HG03045 (cell line): ENCODE results near the gene ZBTB4.
A peak's percentile ranks its signal among the peaks of the same experiment; 100 is the strongest.
"Not testable (repeated sequence)": the region's sequence is repeated elsewhere in the genome, so short reads cannot be mapped to it uniquely, and the experiment has no call there.

Experiments
- ATAC-seq: cut with Tn5 transposase; IDR thresholded peaks from one replicate; pipeline ENCODE4 v1.9.1; 2021; ENCODE audit warnings: mild to moderate bottlenecking, moderate library complexity; ENCODE audit not compliant: unreplicated experiment

The ZBTB4 gene

GRCh38 chr17:7496470-7497183 lies 17.2 kb upstream of the ZBTB4 start:
- ATAC-seq = no peak

GRCh38 chr17:7495906-7496434 lies 16.5 kb upstream of the ZBTB4 start:
- no peak for ATAC-seq

GRCh38 chr17:7493941-7494340 lies 14.5 kb upstream of the ZBTB4 start:
- no peak for ATAC-seq

GRCh38 chr17:7491583-7491982 lies 12.2 kb upstream of the ZBTB4 start:
- ATAC-seq = no peak

GRCh38 chr17:7490144-7490543 lies 10.7 kb upstream of the ZBTB4 start:
- no peak for ATAC-seq

- ATAC-seq = no peak
Measured at GRCh38 chr17:7486181-7486580, 6.8 kb upstream of the ZBTB4 start.

- no peak for ATAC-seq
Measured at GRCh38 chr17:7484919-7485377, 5.5 kb upstream of the ZBTB4 start.

- peak; percentile 57 for ATAC-seq
Measured at GRCh38 chr17:7484067-7484918, 4.9 kb upstream of the ZBTB4 start, which contains the start of gene POLR2A. POLR2A (plus strand) TSS chr17:7484366.

- ATAC-seq = peak; percentile 34
Measured at GRCh38 chr17:7483255-7484066, 4.0 kb upstream of the ZBTB4 start.

- not testable (repeated sequence) for ATAC-seq
Measured at GRCh38 chr17:7482742-7483088, 3.3 kb upstream of the ZBTB4 start.

GRCh38 chr17:7481842-7482741 lies 2.7 kb upstream of the ZBTB4 start:
- ATAC-seq = not testable (repeated sequence)

- not testable (repeated sequence) for ATAC-seq
Measured at GRCh38 chr17:7481275-7481674, 1.8 kb upstream of the ZBTB4 start, which contains the start of gene SLC35G6. SLC35G6 (plus strand) TSS chr17:7481446; CDS start chr17:7481517, 71 bp downstream.

- ATAC-seq = no peak
Measured at GRCh38 chr17:7480089-7480384, 606 bp upstream of the ZBTB4 start.

- ATAC-seq = no peak
Measured at GRCh38 chr17:7478276-7479212, 887 bp downstream of the ZBTB4 start.

GRCh38 chr17:7477392-7478275 lies 1.8 kb downstream of the ZBTB4 start:
- no peak for ATAC-seq

GRCh38 chr17:7476951-7477350 lies 2.5 kb downstream of the ZBTB4 start:
- ATAC-seq = no peak

- no peak for ATAC-seq
Measured at GRCh38 chr17:7476494-7476893, 2.9 kb downstream of the ZBTB4 start.
